Dermis blood vessel endothelial cell (primary cell): ENCODE measurements around the gene VMAC. TPM values are rescaled to one million over a fixed set of nuclear protein-coding genes. Genes with fewer than 3 reads are reported as not detected.
"Not testable (repeated sequence)": the region's sequence is repeated elsewhere in the genome, so short reads cannot be mapped to it uniquely, and the experiment has no call there.

Source experiments
- DNase-seq: peaks from one replicate; pipeline ENCODE4 v3.0.0; 2010
- total RNA-seq: library from RNA; depleted of rRNA; stranded (reverse); fragments of >200 nt; gene quantifications from 2 replicates; pipeline ENCODE4 v1.2.3, GENCODE V29; 2014

The VMAC gene
- total RNA-seq, 1 donor from 2014 or later: 8.5 TPM

- not testable (repeated sequence) for DNase-seq
Observed at GRCh38 chr19:5884065-5884811, 20.4 kb upstream of the VMAC start.

GRCh38 chr19:5889288-5889971 is 15.2 kb upstream of the VMAC start:
- DNase-seq: no peak

- DNase-seq: no peak
Observed at GRCh38 chr19:5890099-5890498, 14.6 kb upstream of the VMAC start.

- no peak for DNase-seq
Observed at GRCh38 chr19:5891572-5891937, 13.1 kb upstream of the VMAC start.

- DNase-seq: peak; percentile 67
Observed at GRCh38 chr19:5891938-5892771, 12.5 kb upstream of the VMAC start.

- no peak for DNase-seq
Observed at GRCh38 chr19:5892772-5893275, 11.8 kb upstream of the VMAC start.

GRCh38 chr19:5893296-5893903 is 11.3 kb upstream of the VMAC start:
- no peak for DNase-seq

- DNase-seq: no peak
Observed at GRCh38 chr19:5893907-5894703, 10.6 kb upstream of the VMAC start.

GRCh38 chr19:5894704-5895349 is 9.8 kb upstream of the VMAC start:
- DNase-seq: no peak

GRCh38 chr19:5895409-5895808 is 9.3 kb upstream of the VMAC start:
- DNase-seq: no peak

GRCh38 chr19:5895890-5896289 is 8.8 kb upstream of the VMAC start:
- no peak for DNase-seq

GRCh38 chr19:5896365-5897076 is 8.2 kb upstream of the VMAC start:
- DNase-seq: no peak

- DNase-seq: no peak
Observed at GRCh38 chr19:5897189-5897969, 7.3 kb upstream of the VMAC start.

GRCh38 chr19:5899728-5900526 is 4.7 kb upstream of the VMAC start:
- no peak for DNase-seq

GRCh38 chr19:5900976-5901375 is 3.7 kb upstream of the VMAC start:
- DNase-seq: no peak

- DNase-seq: peak; percentile 38
Observed at GRCh38 chr19:5903056-5903623, 1.5 kb upstream of the VMAC start.

GRCh38 chr19:5903624-5904351 is 884 bp upstream of the VMAC start, which contains the start of gene NDUFA11:
NDUFA11 (minus strand) TSS chr19:5903790; CDS start chr19:5903708, 82 bp downstream.
- peak; percentile 97 for DNase-seq
